ENCODE results near the gene GPM6B.

The GPM6B gene

DNA sequence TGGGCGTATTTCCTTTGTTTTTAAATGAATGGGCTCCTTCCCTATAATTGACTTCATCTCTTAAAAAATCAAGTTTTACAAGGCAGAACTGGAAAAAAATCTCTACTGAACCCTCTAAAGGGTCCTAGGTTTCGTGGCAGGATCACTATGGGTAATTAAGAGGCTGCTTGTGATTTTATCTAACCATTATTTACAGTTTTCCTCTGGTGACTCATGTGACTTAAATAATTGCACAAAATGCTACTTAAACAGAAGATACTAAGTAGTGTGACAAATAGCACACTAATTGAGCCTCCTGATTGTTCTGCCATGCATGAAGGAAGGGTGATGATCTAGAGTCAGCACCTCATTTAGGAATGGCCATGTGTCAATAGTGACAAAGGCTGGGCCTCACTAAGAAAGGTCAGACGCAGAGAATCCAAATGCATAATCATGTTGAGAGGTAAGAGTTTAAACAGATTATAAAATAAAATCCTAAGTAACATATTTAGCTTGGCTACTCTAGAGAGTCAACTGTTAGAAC lies 46.8 kb downstream of the GPM6B start:
- no peak for DNase-seq (ENCODE audit: low read depth in 2 of 2, low spot score in 1 of 2)

DNA sequence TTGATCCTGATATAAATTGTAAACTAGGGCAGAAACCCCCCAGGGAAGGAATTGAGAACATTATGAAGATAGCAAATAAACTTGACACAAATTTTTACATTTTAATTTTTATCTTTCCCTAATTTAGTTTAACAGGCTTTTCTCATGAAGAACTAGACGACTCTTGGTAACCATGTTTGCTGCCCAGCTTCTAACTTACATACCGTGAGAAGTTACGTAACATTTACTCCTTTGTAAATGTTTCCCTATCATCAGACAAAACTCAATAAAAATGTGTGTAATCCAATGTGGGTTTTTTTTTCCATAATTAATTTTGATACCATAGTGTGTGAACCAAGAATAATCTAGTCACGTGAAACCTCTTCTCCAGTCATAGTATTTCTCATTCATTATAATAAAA lies 48.0 kb downstream of the GPM6B start:
- DNase-seq (ENCODE audit: low read depth in 2 of 2, low spot score in 1 of 2): no peak

DNA sequence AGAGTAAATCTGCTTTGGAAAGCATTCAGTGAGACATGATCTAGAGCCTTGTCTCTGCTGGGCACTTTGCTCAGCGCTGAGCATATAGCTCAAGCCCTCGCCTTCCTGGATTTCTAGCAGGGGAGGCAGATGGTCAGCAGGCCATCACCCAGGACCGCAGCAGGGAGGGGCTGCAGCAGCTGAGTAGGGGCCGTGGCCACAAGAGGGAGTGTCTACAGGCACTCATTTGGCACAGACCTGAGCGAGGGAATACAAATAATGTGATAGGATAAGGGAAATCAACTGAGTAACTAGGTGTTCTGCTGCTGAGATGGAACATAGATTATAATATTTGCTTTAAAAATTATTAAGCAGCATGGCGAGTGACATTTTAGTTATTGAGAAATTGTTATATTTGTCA lies 52.1 kb downstream of the GPM6B start:
- DNase-seq (ENCODE audit: low read depth in 2 of 2, low spot score in 1 of 2): no peak

DNA sequence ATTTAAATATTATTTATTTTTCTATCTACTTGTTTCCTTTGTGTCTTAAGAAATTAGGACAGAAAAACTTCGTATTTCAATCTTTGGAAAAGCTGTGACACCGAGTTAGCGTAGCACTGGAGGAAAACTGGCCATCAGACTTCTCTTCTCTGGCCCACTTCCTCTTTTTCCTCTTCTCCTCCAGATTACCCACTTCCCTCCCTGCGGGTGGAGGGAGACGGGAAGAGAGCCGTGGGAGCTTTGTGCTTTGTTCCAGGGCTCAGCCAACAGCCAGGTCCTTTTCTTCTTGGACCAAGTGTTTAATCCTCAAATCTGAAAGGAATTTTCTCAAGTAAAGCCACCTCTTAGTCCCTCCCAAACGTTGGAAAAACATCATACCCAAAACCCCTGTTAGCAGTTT lies 52.6 kb downstream of the GPM6B start:
- no peak for DNase-seq (ENCODE audit: low read depth in 2 of 2, low spot score in 1 of 2)

DNA sequence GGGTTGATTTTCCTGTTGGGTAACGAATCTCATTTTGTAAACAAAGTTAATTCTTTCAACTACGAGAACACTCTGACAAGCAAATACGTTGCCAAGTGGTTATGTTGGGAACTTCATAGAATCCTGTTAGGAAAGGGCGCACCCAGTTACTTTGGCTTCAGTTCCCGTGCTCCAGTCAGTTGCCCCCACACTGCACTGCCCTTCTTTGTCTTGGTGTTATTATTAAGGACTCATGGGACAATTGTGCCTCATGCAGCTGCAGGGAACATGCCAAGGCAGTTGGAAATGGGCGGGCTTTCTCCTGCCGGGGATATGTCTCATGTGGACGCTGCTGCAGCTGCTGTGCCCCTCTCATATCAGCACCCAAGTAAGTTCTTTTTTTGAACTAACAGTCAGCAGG lies 53.4 kb downstream of the GPM6B start:
- DNase-seq (ENCODE audit: low read depth in 2 of 2, low spot score in 1 of 2): no peak

DNA sequence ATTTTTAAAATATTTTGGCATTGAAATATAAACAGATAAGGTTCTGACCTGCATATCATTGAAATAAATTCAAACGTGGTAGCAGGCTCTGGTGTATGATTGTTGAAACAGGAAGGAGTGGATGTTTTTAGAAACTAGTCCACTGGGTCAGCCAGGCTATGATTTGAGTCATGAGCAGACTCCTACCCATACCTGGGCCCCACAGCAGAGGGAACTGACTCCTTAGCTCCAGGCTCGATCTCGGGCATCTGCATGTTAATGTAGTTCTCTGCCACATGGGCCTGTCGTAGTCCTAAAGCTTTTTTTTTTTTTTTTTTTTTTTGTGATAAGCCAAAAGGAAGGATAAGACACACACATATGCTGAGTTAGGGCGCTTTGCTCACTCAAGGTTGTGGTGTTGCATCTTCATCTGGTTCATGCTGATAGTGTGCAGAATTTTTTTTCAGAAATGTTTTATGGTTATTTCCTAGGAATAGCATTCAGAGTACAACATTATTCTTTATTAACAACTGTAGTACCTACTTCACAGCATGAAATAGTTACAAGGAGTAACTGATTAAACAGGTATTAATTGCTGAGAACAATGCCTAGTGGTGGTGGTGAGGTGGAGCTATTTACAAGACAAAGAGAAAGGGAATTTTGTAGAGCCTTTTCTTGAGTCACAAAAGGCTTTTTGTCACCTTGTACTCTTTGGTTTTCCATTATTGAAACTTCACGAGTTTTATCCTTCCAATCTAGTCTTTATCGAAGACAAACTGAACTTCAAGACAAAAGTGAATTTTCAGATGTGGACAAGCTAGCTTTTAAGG lies 55.1 kb downstream of the GPM6B start:
- DNase-seq (ENCODE audit: low read depth in 2 of 2, low spot score in 1 of 2): no peak

DNA sequence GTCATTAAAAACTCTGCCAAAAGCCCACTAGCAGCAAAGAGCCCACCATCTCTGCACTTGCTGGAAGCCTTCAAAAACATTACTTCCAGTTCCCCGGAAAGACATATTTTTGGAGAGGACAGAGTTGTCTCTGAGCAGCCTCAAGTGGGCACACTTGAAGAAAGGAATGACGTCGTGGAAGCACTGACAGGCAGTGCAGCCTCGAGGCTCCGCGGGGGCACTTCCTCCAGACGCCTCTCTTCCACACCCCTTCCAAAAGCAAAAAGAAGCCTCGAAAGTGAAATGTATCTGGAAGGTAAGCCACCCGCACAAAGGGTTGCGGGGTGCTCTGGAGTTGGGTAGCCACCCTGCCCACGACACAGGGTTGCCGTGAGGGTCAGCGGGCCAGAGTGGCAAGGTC lies 56.5 kb downstream of the GPM6B start:
- no peak for DNase-seq (ENCODE audit: low read depth in 2 of 2, low spot score in 1 of 2)

DNA sequence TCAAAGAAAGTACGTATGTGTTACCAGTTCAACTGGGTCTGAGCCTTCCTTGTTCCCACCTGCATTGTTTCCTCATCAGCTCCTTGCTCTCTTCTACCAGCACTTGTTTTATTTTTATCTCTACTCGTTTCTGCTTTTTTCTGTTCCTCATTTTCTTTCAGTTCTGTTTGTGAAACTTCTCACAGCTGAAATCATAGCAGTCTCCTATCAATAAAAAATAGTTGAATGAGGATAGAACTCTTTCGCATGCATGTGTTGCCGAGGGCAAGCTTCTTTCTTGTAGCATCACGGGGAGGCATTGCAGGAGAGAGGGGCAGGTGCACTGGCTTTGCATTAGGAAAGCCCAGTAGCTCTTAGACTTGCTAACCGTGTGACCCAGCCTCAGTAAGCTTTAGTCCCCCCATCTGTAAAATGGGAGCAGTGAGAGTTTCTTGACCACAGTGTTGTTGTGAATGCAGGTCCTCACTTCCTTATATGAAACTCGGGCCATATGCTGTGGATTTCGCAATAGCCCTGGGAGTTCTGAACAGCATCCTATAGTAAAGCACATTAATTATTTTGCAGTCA lies 57.7 kb downstream of the GPM6B start:
- DNase-seq (ENCODE audit: low read depth in 2 of 2, low spot score in 1 of 2): no peak

DNA sequence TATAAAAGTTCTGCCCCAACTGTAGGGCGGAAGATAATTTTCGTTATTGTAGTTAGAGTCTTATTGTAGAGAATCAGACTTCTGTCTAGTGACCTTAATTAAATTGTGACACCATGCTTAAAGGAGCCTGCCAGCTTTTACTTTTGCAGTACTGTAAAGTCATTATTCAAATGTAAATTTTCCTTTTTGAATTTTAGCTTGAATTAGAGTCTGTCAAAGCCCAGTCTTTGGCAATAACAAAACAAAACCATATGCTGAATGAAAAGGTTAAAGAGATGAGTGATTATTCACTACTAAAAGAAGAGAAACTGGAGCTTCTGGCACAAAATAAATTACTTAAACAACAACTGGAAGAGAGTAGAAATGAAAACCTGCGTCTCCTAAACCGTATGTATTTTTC lies 60.5 kb downstream of the GPM6B start:
- DNase-seq (ENCODE audit: low read depth in 2 of 2, low spot score in 1 of 2): no peak

DNA sequence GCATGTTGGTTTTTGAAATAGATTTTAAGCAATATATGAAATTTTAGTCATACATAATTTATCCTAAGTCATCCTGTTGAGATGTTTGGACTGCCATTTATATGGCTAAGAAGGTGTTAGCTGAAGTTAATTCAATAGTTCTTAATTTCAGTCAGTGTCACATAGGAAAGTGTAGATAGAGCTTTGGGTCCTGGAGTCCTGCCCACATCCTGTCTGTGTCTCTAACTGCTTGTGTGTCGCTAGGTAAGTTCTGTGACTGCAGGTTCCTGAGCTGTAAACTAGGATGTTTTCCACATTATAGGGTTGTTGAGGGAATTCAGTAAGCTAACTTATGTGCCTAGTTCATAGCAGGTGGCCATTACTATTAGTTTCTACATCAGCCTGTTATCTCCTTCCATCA lies 61.6 kb downstream of the GPM6B start:
- DNase-seq (ENCODE audit: low read depth in 2 of 2, low spot score in 1 of 2): no peak

DNA sequence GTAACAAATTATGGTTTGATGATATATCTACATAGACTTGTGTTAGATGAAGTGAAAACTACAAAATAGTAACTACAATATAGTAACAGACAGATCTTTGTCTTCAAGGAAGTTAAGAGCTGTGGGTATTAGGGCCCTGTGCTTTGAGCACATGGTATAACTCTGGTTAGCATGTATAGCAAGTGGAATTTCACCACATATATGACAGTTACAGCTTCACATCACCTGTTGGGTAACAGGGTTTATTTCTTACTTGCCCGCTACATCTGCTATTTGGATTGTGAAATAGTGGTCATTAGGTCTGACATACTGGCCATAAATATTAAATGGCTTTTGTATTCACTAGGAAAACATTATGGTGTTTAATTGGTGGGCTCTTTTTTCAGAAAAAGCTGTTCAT lies 62.1 kb downstream of the GPM6B start:
- no peak for DNase-seq (ENCODE audit: low read depth in 2 of 2, low spot score in 1 of 2)

DNA sequence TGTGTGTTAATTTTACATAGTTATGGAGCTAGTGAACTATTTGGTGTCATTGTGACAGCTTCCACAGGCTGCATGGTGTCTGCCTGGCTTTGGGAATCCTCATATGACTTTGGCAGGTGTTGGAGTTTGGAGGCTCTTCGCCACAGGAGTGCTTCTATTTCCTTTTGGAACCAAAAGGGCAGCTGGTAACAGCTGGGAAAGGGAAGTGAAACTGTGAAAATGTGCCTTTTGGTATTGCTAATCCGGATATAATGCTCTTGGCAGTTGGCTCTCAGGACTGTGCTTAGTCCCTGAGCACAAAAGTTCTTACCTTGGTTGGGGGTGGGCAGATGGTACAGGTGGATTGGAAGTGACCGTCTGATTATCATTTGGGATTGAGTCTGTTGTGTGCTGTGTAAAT lies 64.2 kb downstream of the GPM6B start:
- DNase-seq (ENCODE audit: low read depth in 2 of 2, low spot score in 1 of 2): no peak

DNA sequence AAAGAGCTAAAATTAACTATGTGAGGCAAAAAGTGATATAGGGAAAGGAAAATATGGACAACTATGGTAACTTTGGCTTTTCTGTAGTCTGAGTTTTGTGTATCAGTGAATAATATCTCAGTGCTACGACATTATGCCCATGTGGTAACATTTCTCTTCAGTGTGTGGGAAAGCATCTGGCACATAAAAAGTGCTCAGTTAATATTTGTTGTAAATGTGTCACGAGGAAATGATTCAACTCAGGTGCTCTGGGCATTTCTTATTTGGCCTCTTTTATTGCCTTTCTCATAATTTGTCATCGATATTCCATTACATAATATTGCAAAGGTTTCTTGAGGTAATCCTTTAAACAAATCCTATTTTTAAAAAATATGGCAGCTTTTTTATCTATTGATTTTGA lies 64.8 kb downstream of the GPM6B start:
- DNase-seq (ENCODE audit: low read depth in 2 of 2, low spot score in 1 of 2): no peak

DNA sequence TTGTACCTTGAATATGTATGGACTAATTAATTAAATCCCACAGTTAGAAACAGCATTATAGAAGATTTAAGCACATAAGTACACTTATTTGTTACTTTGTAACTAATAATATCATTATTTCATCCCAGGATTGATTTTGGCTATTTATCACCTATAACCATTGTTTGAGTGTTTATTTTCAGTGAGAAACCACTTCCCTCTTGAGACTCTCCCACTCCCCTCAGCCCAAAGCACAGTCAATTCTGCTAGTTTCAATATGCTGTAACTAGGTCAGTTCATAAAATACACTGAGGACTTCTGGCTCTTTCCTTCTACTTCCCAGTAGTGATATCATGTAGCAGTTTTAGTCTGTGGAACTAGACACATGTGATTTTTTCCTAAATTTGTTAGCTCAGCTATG lies 66.1 kb downstream of the GPM6B start:
- no peak for DNase-seq (ENCODE audit: low read depth in 2 of 2, low spot score in 1 of 2)

DNA sequence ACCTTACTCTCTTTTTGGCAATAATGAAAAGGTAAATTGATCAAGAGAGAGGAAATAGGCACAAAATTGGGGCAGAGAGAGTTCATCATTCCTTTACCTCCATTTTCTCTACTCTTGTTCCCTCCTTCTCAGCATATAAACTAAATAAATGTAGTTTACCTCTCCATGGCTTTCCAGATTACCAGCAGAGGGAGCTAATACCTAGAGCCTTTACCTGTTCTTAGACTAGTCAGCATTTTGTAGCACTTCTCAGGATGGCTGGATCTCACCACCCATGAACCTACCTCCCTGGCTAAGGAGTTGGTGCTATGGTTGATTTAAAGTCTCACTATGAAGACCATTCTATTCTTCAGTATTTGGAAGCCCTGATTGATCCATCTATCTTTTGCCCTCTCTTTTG lies 66.7 kb downstream of the GPM6B start:
- no peak for DNase-seq (ENCODE audit: low read depth in 2 of 2, low spot score in 1 of 2)

DNA sequence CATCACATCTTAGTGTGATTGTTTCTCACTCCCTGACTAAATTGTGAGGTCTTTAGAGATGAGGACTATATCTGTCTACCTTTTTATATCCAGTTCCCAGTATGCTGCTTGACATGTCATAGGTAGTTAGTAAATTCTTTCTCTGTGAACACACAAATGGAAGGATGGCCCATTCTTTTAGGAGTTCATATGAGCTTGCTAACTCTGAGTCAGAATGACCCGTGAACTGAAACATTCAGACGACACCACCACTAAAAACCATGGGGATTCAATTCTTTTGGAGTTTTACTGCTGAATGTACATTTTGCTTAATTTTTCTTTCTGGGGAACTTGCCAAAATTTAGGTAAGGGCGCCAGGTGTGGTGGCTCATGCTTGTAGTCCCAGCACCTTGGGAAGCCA lies 68.4 kb downstream of the GPM6B start:
- no peak for DNase-seq (ENCODE audit: low read depth in 2 of 2, low spot score in 1 of 2)

DNA sequence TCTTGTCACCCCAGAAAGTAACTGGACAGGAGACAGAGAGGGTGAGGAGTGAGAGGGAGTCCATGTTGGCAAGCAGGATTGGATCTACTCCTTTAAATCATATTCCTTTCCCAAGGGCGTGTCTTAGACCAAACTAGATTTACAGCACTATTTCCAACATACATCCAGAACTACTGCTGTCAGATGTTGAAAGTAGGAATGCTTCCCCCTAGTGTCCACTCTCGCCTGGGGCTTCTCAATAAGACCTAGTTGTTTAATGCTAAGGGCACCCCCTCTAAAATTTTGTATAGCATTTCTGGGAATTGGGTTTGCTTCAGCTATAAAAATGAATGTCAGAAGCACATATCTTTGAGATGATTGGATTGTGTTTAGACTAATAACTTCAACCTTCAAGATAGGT lies 69.1 kb downstream of the GPM6B start:
- no peak for DNase-seq (ENCODE audit: low read depth in 2 of 2, low spot score in 1 of 2)

DNA sequence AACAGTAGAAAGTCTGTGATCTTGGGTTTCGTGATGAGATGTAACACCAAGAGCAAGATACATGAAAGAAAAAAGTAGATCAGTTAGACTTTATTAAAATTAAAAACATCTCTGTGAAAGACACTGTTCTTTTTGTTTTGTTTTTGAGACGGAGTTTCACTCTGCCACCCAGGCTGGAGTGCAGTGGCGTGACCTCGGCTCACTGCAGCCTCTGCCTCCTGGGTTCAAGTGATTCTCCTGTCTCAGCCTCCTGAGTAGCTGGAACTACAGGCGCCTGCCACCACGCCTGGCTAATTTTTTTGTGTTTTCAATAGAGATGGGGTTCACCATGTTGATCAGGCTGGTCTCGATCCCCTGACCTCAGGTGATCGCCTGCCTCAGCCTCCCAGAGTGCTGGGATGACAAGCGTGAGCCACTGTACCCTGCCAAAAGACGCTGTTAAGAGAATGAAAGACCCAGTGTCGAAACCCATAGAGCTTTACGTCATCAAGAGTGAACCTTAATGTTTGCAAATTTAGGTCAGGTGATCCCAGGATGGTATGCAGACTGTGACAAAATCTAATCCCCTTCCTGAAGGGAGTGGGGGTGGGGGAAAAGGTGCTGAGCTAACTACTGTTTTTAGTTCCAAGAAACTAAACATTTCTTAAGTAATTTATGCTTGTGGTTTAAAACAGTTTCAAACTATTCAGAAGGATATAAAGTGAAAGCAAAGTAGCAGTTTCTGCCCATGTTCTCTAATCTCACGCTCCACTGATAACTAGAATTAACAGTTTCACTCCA lies 74.3 kb downstream of the GPM6B start:
- no peak for DNase-seq (ENCODE audit: low read depth in 2 of 2, low spot score in 1 of 2)

DNA sequence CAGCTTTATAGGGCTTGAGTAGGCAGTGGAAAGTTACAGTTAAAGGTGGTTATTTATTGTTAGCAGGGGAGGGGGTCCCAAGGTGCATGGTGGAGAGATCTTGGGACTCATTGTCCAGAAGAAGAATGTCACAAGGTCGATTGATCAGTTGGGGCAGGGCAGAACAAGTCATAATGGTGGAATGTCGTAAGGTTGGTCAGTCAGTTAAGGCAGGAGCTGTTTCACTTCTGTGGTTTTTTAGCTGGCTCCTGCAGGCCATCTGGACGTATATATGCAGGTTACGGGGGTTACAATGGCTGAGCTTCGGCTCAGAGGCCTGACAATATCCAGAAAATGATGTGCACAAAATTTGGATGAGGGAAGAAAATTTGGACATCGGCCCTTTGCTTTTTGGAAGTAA lies 75.2 kb downstream of the GPM6B start:
- DNase-seq (ENCODE audit: low read depth in 2 of 2, low spot score in 1 of 2): no peak

DNA sequence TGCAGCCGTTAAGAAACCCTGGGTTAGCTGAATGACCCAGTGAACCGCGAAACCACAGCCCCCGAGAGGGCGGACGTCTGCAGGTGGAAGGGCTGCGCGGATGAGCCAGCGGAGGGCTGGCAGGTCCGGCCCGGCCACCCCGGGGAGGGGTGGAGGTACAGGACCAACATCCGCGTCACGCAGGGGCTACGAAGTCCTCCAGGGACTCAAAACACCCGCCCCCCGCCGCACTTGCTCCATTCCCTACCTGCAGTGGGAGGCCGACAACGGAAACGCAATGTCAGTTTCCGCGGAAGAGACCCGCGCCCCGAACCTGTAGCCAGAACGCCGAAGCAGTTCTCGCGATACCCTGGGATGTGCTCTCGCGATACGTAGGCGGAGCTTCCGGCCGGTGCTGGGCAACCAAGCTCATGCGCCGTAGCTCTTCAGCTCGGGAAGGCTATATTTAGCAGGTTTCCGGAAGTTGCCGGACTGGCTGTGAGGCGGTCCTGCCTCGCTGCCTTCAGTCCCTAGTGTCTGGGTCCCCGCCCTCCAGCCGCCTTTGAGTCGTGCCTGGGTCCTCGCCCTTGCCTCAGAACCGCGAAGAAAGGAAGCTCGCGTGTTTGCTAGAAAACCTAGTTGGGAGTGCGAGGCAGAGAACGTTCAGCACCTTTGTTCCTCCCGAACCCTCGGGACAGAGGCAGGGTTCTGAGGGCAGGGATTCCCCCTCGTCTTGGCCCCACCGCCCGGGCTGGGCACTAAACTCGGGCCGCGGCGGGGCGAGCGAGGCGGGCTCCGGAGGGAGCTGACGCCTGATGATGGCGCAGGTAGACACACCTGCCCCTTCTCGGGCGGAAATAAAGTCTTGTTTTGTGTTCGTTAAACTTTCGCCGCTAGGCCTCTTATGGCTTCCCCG lies 82.4 kb downstream of the GPM6B start, which contains the start of the genes OFD1 and TRAPPC2:
Gene OFD1 (plus strand): TSS at position 471 of the 895 bp plus-strand sequence. CDS start 324 bp downstream, at position 795.
Gene TRAPPC2 (minus strand): TSS at position 343 of the 895 bp plus-strand sequence. CDS start 14,657 bp downstream, outside the sequence.
- peak; percentile 73 to 87 for DNase-seq (ENCODE audit: low read depth in 2 of 2, low spot score in 1 of 2)

DNA sequence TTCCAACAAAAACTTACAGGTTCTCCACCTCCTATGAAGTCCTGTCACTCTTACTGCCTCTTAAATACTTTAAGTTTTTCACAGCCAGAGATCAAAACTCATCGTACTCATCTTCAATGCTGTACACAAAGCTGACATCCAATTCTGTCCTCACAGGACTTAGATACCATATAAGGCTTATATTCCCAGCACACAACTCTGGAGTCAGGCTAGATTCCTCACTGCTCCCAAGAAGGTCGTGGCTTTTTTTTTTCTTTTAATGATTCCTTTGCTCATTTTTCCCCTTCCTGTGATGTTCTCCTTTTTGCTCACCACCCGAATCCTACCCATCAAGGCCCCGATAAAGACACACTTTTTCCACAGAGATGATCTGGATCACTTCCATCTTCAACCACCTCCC lies 83.4 kb downstream of the GPM6B start:
- DNase-seq (ENCODE audit: low read depth in 2 of 2, low spot score in 1 of 2): no peak
